Gastroesophageal sphincter (tissue), 3 donors: ENCODE measurements around the gene CPAMD8.

ENCODE experiments used
- CTCF ChIP-seq, 4 experiments: fragments of 200-600 bp in 2 of 4; fragments of 450-650 bp in 2 of 4; sonication (generic) in 1 of 4; IDR thresholded peaks; one replicate each; pipeline ENCODE4 v1.5.1; 2017 to 2019; ENCODE audit warnings: antibody characterized with exemption in 4 of 4, mild to moderate bottlenecking in 2 of 4, moderate library complexity in 2 of 4
- POLR2A ChIP-seq, 2 donors: fragments of 450-650 bp; IDR thresholded peaks; one replicate each; pipeline ENCODE4 v1.6.1; 2017; ENCODE audit warnings: antibody characterized with exemption in 2 of 2, mild to moderate bottlenecking in 2 of 2, moderate library complexity in 1 of 2

DNA sequence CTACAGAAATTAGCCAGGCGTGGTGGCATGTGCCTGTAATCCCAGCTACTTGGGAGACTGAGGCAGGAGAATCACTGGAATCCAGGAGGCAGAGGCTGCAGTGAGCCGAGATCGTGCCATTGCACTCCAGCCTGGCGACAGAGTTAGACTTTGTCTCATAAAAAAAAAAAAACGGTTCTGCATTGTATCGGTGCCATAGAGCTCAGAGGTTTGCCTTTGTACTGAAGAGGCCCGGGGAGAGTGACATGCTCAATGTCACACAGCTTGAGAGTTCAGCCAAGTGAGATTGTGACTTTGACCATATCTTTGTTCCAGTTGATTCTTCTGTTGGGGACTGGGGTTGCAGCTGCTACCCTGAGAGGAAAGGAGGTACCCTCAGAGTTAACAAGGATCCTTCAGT, 44.3 kb upstream of the CPAMD8 start:
- TF ChIP-seq POLR2A (IDR thresholded peaks at IDR 0.05) (no peak), CTCF (IDR thresholded peaks at IDR 0.05) (no peak)
